ENCODE measurements around the gene TRIM72. TPM values are rescaled to one million over a fixed set of nuclear protein-coding genes. Genes with fewer than 3 reads are reported as not detected.
"Not testable (repeated sequence)": the region's sequence is repeated elsewhere in the genome, so short reads cannot be mapped to it uniquely, and the experiment has no call there.

Gene TRIM72
- total RNA-seq, 1 donor from 2014 or later = not detected

GRCh38 chr16:31190818-31191444, 23.0 kb upstream of the TRIM72 start:
- no peak for DNase-seq (ENCODE audit: low read depth, low spot score)

- DNase-seq (ENCODE audit: low read depth, low spot score) = no peak
These were observed 22.1 kb upstream of the TRIM72 start for GRCh38 chr16:31191697-31192428.

- DNase-seq (ENCODE audit: low read depth, low spot score) = no peak
These were observed 20.9 kb upstream of the TRIM72 start for GRCh38 chr16:31192856-31193642.

- DNase-seq (ENCODE audit: low read depth, low spot score) = no peak
These were observed 20.0 kb upstream of the TRIM72 start for GRCh38 chr16:31193874-31194273.

GRCh38 chr16:31194898-31195297, 19.0 kb upstream of the TRIM72 start:
- no peak for DNase-seq (ENCODE audit: low read depth, low spot score)

- DNase-seq (ENCODE audit: low read depth, low spot score) = not testable (repeated sequence)
These were observed 18.1 kb upstream of the TRIM72 start for GRCh38 chr16:31195861-31196260.

- DNase-seq (ENCODE audit: low read depth, low spot score) = no peak
These were observed 17.4 kb upstream of the TRIM72 start for GRCh38 chr16:31196324-31197088.

GRCh38 chr16:31198207-31198882, 15.6 kb upstream of the TRIM72 start:
- no peak for DNase-seq (ENCODE audit: low read depth, low spot score)

GRCh38 chr16:31199430-31200041, 14.4 kb upstream of the TRIM72 start:
- DNase-seq (ENCODE audit: low read depth, low spot score) = no peak

- not testable (repeated sequence) for DNase-seq (ENCODE audit: low read depth, low spot score)
These were observed 13.8 kb upstream of the TRIM72 start for GRCh38 chr16:31200111-31200510.

- DNase-seq (ENCODE audit: low read depth, low spot score) = no peak
These were observed 12.9 kb upstream of the TRIM72 start for GRCh38 chr16:31200821-31201568.

- DNase-seq (ENCODE audit: low read depth, low spot score) = no peak
These were observed 12.1 kb upstream of the TRIM72 start for GRCh38 chr16:31201582-31202413.

GRCh38 chr16:31202414-31203375, 11.2 kb upstream of the TRIM72 start, which contains the start of gene PYCARD:
PYCARD (minus strand) TSS chr16:31202760; CDS start chr16:31202690, 70 bp downstream.
- no peak for DNase-seq (ENCODE audit: low read depth, low spot score)

- DNase-seq (ENCODE audit: low read depth, low spot score) = no peak
These were observed 8.8 kb upstream of the TRIM72 start for GRCh38 chr16:31204871-31205666.

GRCh38 chr16:31206776-31207175, 7.1 kb upstream of the TRIM72 start:
- no peak for DNase-seq (ENCODE audit: low read depth, low spot score)

GRCh38 chr16:31213342-31213741, 577 bp upstream of the TRIM72 start:
- DNase-seq (ENCODE audit: low read depth, low spot score) = no peak

Data from pulmonary artery endothelial cell (primary cell).